ENCODE measurements around the gene SEPTIN10.

DNA sequence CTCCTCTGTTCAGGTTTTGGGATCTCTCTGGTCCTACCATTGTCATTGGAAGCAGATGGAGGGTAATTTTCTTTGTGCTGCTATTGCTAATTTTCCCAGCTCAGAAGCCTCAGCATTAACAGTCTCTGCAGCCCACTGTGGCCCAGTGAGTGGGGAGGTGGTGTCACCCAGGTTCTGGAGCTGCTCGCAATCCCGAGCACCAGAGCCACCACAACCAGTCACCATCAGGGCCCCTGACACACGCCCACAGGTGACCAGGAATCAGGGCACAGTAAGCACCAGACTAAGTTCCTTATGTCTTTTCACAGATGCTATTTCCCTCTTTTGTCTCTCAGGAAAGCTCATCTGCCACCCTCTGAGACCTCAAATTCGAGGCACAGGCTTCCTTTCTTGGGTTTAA lies 87.9 kb downstream of the SEPTIN10 start:
- TF ChIP-seq POLR2AphosphoS5 (IDR thresholded peaks at IDR 0.05; ENCODE audit: insufficient read depth in 1 of 2, low read depth in 1 of 2): no peak
- no peak for TF ChIP-seq POLR2A (IDR thresholded peaks at IDR 0.05)

Measured in vagina (tissue), 2 donors.